GM18508 (cell line): ENCODE measurements around the gene NTN1.

Source experiments
- ATAC-seq: cut with Tn5 transposase; IDR thresholded peaks from one replicate; pipeline ENCODE4 v1.9.1; 2021; ENCODE audit warnings: moderate number of reproducible peaks; ENCODE audit not compliant: insufficient read depth, unreplicated experiment

Gene NTN1

GRCh38 chr17:9115214-9116191, 94.2 kb downstream of the NTN1 start:
- no peak for ATAC-seq

GRCh38 chr17:9116311-9116835, 95.1 kb downstream of the NTN1 start:
- ATAC-seq = no peak

GRCh38 chr17:9116861-9117568, 95.7 kb downstream of the NTN1 start:
- ATAC-seq = no peak

GRCh38 chr17:9120471-9120870, 99.2 kb downstream of the NTN1 start:
- no peak for ATAC-seq

- no peak for ATAC-seq
These were observed 100.0 kb downstream of the NTN1 start for GRCh38 chr17:9121186-9121820.

GRCh38 chr17:9123594-9124553, 102.6 kb downstream of the NTN1 start:
- ATAC-seq = no peak

- no peak for ATAC-seq
These were observed 103.2 kb downstream of the NTN1 start for GRCh38 chr17:9124554-9124935.

GRCh38 chr17:9125722-9126121, 104.4 kb downstream of the NTN1 start:
- no peak for ATAC-seq

GRCh38 chr17:9127340-9127739, 106.0 kb downstream of the NTN1 start:
- no peak for ATAC-seq

GRCh38 chr17:9131371-9131770, 110.1 kb downstream of the NTN1 start:
- no peak for ATAC-seq

- no peak for ATAC-seq
These were observed 111.0 kb downstream of the NTN1 start for GRCh38 chr17:9132291-9132690.

- ATAC-seq = no peak
These were observed 111.8 kb downstream of the NTN1 start for GRCh38 chr17:9132944-9133610.

GRCh38 chr17:9138161-9138717, 116.9 kb downstream of the NTN1 start:
- ATAC-seq = no peak

GRCh38 chr17:9139695-9140094, 118.4 kb downstream of the NTN1 start:
- no peak for ATAC-seq

GRCh38 chr17:9140550-9141424, 119.5 kb downstream of the NTN1 start:
- no peak for ATAC-seq

GRCh38 chr17:9141425-9141753, 120.1 kb downstream of the NTN1 start:
- no peak for ATAC-seq

GRCh38 chr17:9142772-9143494, 121.6 kb downstream of the NTN1 start:
- no peak for ATAC-seq
